ENCODE measurements around the gene CCDC68.

DNA sequence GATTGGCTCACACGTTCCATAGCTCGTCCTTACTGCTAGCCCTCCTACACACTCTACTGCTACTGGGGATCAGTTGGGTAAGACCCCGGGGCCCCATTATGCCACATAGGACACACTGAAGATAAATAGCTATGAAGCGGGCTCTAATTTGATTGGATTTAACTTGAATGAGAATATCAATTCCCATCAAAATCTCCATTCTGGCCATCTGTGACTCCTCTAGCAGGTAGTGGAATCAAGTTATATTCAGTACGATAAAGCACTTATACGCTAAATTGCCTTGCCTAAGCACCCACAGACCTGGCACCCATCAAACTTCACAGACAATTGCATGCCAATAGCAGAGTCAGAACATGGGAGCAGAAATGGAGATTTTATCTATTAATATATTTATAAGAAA, 39.8 kb downstream of the CCDC68 start:
- TF ChIP-seq, protein P1, sequence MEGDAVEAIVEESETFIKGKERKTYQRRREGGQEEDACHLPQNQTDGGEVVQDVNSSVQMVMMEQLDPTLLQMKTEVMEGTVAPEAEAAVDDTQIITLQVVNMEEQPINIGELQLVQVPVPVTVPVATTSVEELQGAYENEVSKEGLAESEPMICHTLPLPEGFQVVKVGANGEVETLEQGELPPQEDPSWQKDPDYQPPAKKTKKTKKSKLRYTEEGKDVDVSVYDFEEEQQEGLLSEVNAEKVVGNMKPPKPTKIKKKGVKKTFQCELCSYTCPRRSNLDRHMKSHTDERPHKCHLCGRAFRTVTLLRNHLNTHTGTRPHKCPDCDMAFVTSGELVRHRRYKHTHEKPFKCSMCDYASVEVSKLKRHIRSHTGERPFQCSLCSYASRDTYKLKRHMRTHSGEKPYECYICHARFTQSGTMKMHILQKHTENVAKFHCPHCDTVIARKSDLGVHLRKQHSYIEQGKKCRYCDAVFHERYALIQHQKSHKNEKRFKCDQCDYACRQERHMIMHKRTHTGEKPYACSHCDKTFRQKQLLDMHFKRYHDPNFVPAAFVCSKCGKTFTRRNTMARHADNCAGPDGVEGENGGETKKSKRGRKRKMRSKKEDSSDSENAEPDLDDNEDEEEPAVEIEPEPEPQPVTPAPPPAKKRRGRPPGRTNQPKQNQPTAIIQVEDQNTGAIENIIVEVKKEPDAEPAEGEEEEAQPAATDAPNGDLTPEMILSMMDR (IDR thresholded peaks at IDR 0.05; ENCODE audit: extremely low read depth in 1 of 2, insufficient read depth in 1 of 2, low read depth in 1 of 2, low read length in 2 of 2), result no peak
- TF ChIP-seq FOS (IDR thresholded peaks at IDR 0.05; ENCODE audit: borderline replicate concordance, insufficient read depth, low read length), result no peak
- TF ChIP-seq, protein P2, sequence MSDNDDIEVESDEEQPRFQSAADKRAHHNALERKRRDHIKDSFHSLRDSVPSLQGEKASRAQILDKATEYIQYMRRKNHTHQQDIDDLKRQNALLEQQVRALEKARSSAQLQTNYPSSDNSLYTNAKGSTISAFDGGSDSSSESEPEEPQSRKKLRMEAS (IDR thresholded peaks at IDR 0.05; ENCODE audit: insufficient read depth, insufficient read length), result no peak
- no peak for TF ChIP-seq EZH2 (IDR thresholded peaks at IDR 0.05; ENCODE audit: borderline replicate concordance, low read depth, low read length, severe bottlenecking)
- TF ChIP-seq POLR2A (IDR thresholded peaks at IDR 0.05; ENCODE audit: low read depth, low read length), result no peak
- TF ChIP-seq POLR2AphosphoS5 (IDR thresholded peaks at IDR 0.05; ENCODE audit: insufficient read depth, low read depth, low read length), result no peak
